ENCODE data around the gene PRKCE. TPM values are rescaled to one million over a fixed set of nuclear protein-coding genes. Genes with fewer than 3 reads are reported as not detected.
"Not testable (repeated sequence)": the region's sequence is repeated elsewhere in the genome, so short reads cannot be mapped to it uniquely, and the experiment has no call there.

PRKCE gene
- polyA plus RNA-seq, 2 donors = 2.6 to 2.9 TPM

DNA sequence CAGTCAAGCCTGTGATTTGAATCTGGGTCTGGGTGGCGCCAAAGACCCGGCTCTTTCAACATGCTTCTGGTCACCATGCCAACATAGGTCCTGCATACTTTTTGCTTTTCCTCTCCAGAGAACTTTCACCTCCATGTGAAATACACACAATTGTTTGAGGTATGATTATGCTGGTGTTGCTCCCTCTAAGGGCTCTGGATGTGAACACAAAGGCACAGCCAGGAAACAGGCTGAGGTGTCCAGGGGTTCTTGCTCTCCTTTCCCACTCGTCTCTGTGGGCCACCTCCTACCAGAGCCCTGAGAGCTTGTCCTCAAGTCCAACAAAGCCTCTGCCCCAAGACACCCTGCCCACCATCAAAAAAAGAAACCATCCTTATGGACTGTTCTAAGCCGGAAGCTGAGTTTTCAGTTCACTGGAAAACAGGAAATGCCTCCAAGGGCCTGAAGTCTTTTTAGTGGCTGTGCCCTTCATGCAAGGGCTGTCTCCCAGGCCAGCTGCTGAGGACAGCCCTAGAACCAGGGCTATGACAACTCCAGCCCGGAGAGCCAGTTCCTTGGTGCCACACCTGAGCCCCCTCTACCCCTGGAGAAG lies 545.5 kb downstream of the PRKCE start:
- H3K36me3 ChIP-seq (ENCODE audit: control insufficient read depth in 2 of 2, insufficient read depth in 2 of 2, low read length in 1 of 2) = no peaks in the 10 kb centered on the region
- H3K27ac ChIP-seq (ENCODE audit: low read depth in 2 of 2, low read length in 1 of 2) = no peak overlapping the region
- peaks cover 2 to 3% of the 10 kb centered on the region in 2 donors for H3K9me3 ChIP-seq (ENCODE audit: control insufficient read depth in 2 of 2, insufficient read depth in 1 of 2, low read depth in 1 of 2, low read length in 1 of 2)
- WGBS, 2 donors = 81% methylated on average over 5 of the region's 5 CpGs
- no peak overlapping the region for H3K4me3 ChIP-seq (ENCODE audit: low read depth in 1 of 2, low read length in 2 of 2)
- peaks cover 2 to 6% of the 10 kb centered on the region in 2 donors for H3K4me1 ChIP-seq (ENCODE audit: control insufficient read depth in 2 of 2, insufficient read depth in 2 of 2, low read length in 1 of 2)
- H3K27me3 ChIP-seq (ENCODE audit: control insufficient read depth in 1 of 2, insufficient read depth in 2 of 2, low read length in 2 of 2) = no peaks in the 10 kb centered on the region

DNA sequence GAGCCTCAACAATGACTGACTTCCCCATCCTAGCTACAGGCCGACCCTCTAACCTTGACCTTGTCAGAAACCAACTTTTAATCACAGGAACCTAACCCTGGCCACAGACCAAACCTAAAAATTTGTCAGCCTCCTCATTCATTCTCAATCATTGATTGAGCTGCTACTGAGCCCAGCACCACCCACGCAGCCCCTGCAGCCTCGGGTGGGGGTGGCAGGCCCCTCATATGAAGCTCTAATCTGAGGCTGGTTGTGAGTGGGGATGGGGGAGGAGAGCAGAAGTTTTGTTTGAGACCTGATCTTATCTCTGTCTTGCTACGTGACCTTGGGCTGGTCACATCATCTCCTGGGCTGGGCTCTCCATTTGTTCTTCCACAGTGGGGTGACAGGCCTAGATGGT lies 546.2 kb downstream of the PRKCE start:
- H3K9me3 ChIP-seq (ENCODE audit: control insufficient read depth in 2 of 2, insufficient read depth in 1 of 2, low read depth in 1 of 2, low read length in 1 of 2) = peaks cover 2 to 3% of the 10 kb centered on the region in 2 donors
- H3K27ac ChIP-seq (ENCODE audit: low read depth in 2 of 2, low read length in 1 of 2) = no peak overlapping the region
- H3K4me3 ChIP-seq (ENCODE audit: low read depth in 1 of 2, low read length in 2 of 2) = no peak overlapping the region
- H3K4me1 ChIP-seq (ENCODE audit: control insufficient read depth in 2 of 2, insufficient read depth in 2 of 2, low read length in 1 of 2) = peaks cover 2 to 6% of the 10 kb centered on the region in 2 donors
- H3K27me3 ChIP-seq (ENCODE audit: control insufficient read depth in 1 of 2, insufficient read depth in 2 of 2, low read length in 2 of 2) = no peaks in the 10 kb centered on the region
- no peaks in the 10 kb centered on the region for H3K36me3 ChIP-seq (ENCODE audit: control insufficient read depth in 2 of 2, insufficient read depth in 2 of 2, low read length in 1 of 2)
- 75 to 80% methylated on average over 4 of the region's 4 CpGs for WGBS, 2 donors

- 82 to 84% methylated on average over 5 of the region's 5 CpGs for WGBS, 2 donors
- H3K4me3 ChIP-seq (ENCODE audit: low read depth in 1 of 2, low read length in 2 of 2) = no peak overlapping the region
- H3K27ac ChIP-seq (ENCODE audit: low read depth in 2 of 2, low read length in 1 of 2) = no peak overlapping the region
- H3K36me3 ChIP-seq (ENCODE audit: control insufficient read depth in 2 of 2, insufficient read depth in 2 of 2, low read length in 1 of 2) = no peaks in the 10 kb centered on the region
- H3K4me1 ChIP-seq (ENCODE audit: control insufficient read depth in 2 of 2, insufficient read depth in 2 of 2, low read length in 1 of 2) = peaks cover 2 to 6% of the 10 kb centered on the region in 2 donors
- H3K9me3 ChIP-seq (ENCODE audit: control insufficient read depth in 2 of 2, insufficient read depth in 1 of 2, low read depth in 1 of 2, low read length in 1 of 2) = peaks cover 2 to 3% of the 10 kb centered on the region in 2 donors
- H3K27me3 ChIP-seq (ENCODE audit: control insufficient read depth in 1 of 2, insufficient read depth in 2 of 2, low read length in 2 of 2) = no peaks in the 10 kb centered on the region
These were observed 546.8 kb downstream of the PRKCE start for GRCh38 chr2:46198164-46198883.

GRCh38 chr2:46198966-46199365 lies 547.5 kb downstream of the PRKCE start:
- H3K9me3 ChIP-seq (ENCODE audit: control insufficient read depth in 2 of 2, insufficient read depth in 1 of 2, low read depth in 1 of 2, low read length in 1 of 2) = peaks cover 2 to 3% of the 10 kb centered on the region in 2 donors
- H3K27me3 ChIP-seq (ENCODE audit: control insufficient read depth in 1 of 2, insufficient read depth in 2 of 2, low read length in 2 of 2) = no peaks in the 10 kb centered on the region
- WGBS, 2 donors = 40 to 52% methylated on average over 6 of the region's 6 CpGs
- H3K36me3 ChIP-seq (ENCODE audit: control insufficient read depth in 2 of 2, insufficient read depth in 2 of 2, low read length in 1 of 2) = no peaks in the 10 kb centered on the region
- peaks cover 2 to 6% of the 10 kb centered on the region in 2 donors for H3K4me1 ChIP-seq (ENCODE audit: control insufficient read depth in 2 of 2, insufficient read depth in 2 of 2, low read length in 1 of 2)
- H3K4me3 ChIP-seq (ENCODE audit: low read depth in 1 of 2, low read length in 2 of 2) = no peak overlapping the region
- H3K27ac ChIP-seq (ENCODE audit: low read depth in 2 of 2, low read length in 1 of 2) = no peak overlapping the region

GRCh38 chr2:46200100-46200690 lies 548.7 kb downstream of the PRKCE start:
- Histone ChIP-seq H3K4me1 (ENCODE audit: control insufficient read depth in 2 of 2, insufficient read depth in 2 of 2, low read length in 1 of 2) (peaks cover 2 to 6% of the 10 kb centered on the region in 2 donors), H3K9me3 (ENCODE audit: control insufficient read depth in 2 of 2, insufficient read depth in 1 of 2, low read depth in 1 of 2, low read length in 1 of 2) (peaks cover 2 to 3% of the 10 kb centered on the region in 2 donors), H3K27ac (ENCODE audit: low read depth in 2 of 2, low read length in 1 of 2) (no peak overlapping the region), H3K27me3 (ENCODE audit: control insufficient read depth in 1 of 2, insufficient read depth in 2 of 2, low read length in 2 of 2) (no peaks in the 10 kb centered on the region), H3K4me3 (ENCODE audit: low read depth in 1 of 2, low read length in 2 of 2) (no peak overlapping the region), H3K36me3 (ENCODE audit: control insufficient read depth in 2 of 2, insufficient read depth in 2 of 2, low read length in 1 of 2) (no peaks in the 10 kb centered on the region)
- 96 to 99% methylated on average over 1 of the region's 1 CpG for WGBS, 2 donors

- Histone ChIP-seq H3K36me3 (ENCODE audit: control insufficient read depth in 2 of 2, insufficient read depth in 2 of 2, low read length in 1 of 2) (no peaks in the 10 kb centered on the region), H3K27ac (ENCODE audit: low read depth in 2 of 2, low read length in 1 of 2) (no peak overlapping the region)
- 85 to 95% methylated on average over 7 of the region's 7 CpGs for WGBS, 2 donors
These were observed 549.6 kb downstream of the PRKCE start for GRCh38 chr2:46200861-46201605.

DNA sequence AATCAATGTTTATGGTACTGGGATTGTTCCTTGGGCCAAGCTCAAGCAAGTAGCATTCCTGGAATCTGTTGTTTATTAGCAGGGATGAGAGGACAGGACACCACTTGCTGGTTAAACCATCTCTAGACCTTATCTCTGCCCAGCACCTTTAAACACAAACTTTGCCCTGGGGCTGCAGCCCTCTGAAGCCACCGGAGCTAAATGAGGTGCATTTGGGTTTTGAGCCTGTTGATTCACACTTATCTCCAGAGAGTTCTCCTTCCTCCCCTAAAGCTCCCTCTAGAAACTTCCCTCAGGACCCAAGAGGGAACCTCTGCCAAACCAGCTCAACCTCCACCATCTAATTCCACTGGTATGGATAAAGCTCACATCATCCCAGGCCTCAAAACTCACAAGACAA lies 551.0 kb downstream of the PRKCE start:
- Histone ChIP-seq H3K4me1 (ENCODE audit: control insufficient read depth in 2 of 2, insufficient read depth in 2 of 2, low read length in 1 of 2) (peaks cover 2 to 6% of the 10 kb centered on the region in 2 donors), H3K9me3 (ENCODE audit: control insufficient read depth in 2 of 2, insufficient read depth in 1 of 2, low read depth in 1 of 2, low read length in 1 of 2) (peaks cover 2 to 3% of the 10 kb centered on the region in 2 donors), H3K36me3 (ENCODE audit: control insufficient read depth in 2 of 2, insufficient read depth in 2 of 2, low read length in 1 of 2) (no peaks in the 10 kb centered on the region), H3K4me3 (ENCODE audit: low read depth in 1 of 2, low read length in 2 of 2) (no peak overlapping the region), H3K27me3 (ENCODE audit: control insufficient read depth in 1 of 2, insufficient read depth in 2 of 2, low read length in 2 of 2) (no peaks in the 10 kb centered on the region), H3K27ac (ENCODE audit: low read depth in 2 of 2, low read length in 1 of 2) (no peak overlapping the region)
- 89 to 90% methylated on average over 1 of the region's 1 CpG for WGBS, 2 donors

More at GRCh38 chr2:46200861-46201605, 549.6 kb downstream of the PRKCE start:
- no peak overlapping the region for H3K4me3 ChIP-seq (ENCODE audit: low read depth in 1 of 2, low read length in 2 of 2)
- peaks cover 2 to 3% of the 10 kb centered on the region in 2 donors for H3K9me3 ChIP-seq (ENCODE audit: control insufficient read depth in 2 of 2, insufficient read depth in 1 of 2, low read depth in 1 of 2, low read length in 1 of 2)
- no peaks in the 10 kb centered on the region for H3K27me3 ChIP-seq (ENCODE audit: control insufficient read depth in 1 of 2, insufficient read depth in 2 of 2, low read length in 2 of 2)
- H3K4me1 ChIP-seq (ENCODE audit: control insufficient read depth in 2 of 2, insufficient read depth in 2 of 2, low read length in 1 of 2) = peaks cover 2 to 6% of the 10 kb centered on the region in 2 donors

- Histone ChIP-seq H3K4me3 (ENCODE audit: low read depth in 1 of 2, low read length in 2 of 2) (no peak overlapping the region), H3K4me1 (ENCODE audit: control insufficient read depth in 2 of 2, insufficient read depth in 2 of 2, low read length in 1 of 2) (peaks cover 2 to 6% of the 10 kb centered on the region in 2 donors), H3K27me3 (ENCODE audit: control insufficient read depth in 1 of 2, insufficient read depth in 2 of 2, low read length in 2 of 2) (no peaks in the 10 kb centered on the region), H3K36me3 (ENCODE audit: control insufficient read depth in 2 of 2, insufficient read depth in 2 of 2, low read length in 1 of 2) (no peaks in the 10 kb centered on the region), H3K27ac (ENCODE audit: low read depth in 2 of 2, low read length in 1 of 2) (no peak overlapping the region), H3K9me3 (ENCODE audit: control insufficient read depth in 2 of 2, insufficient read depth in 1 of 2, low read depth in 1 of 2, low read length in 1 of 2) (peaks cover 2 to 3% of the 10 kb centered on the region in 2 donors)
- 81 to 88% methylated on average over 5 of the region's 5 CpGs for WGBS, 2 donors
These were observed 551.5 kb downstream of the PRKCE start for GRCh38 chr2:46202987-46203386.

GRCh38 chr2:46203636-46204035 lies 552.2 kb downstream of the PRKCE start:
- not testable (repeated sequence) for H3K27ac ChIP-seq (ENCODE audit: low read depth in 2 of 2, low read length in 1 of 2); H3K4me1 ChIP-seq (ENCODE audit: control insufficient read depth in 2 of 2, insufficient read depth in 2 of 2, low read length in 1 of 2); H3K27me3 ChIP-seq (ENCODE audit: control insufficient read depth in 1 of 2, insufficient read depth in 2 of 2, low read length in 2 of 2); H3K36me3 ChIP-seq (ENCODE audit: control insufficient read depth in 2 of 2, insufficient read depth in 2 of 2, low read length in 1 of 2); H3K4me3 ChIP-seq (ENCODE audit: low read depth in 1 of 2, low read length in 2 of 2); H3K9me3 ChIP-seq (ENCODE audit: control insufficient read depth in 2 of 2, insufficient read depth in 1 of 2, low read depth in 1 of 2, low read length in 1 of 2)
- WGBS, 2 donors = 79 to 92% methylated on average over 11 of the region's 11 CpGs

All from esophagus (tissue), 2 donors.